C1 segment of cervical spinal cord (tissue), 14 donors: ENCODE measurements around the gene BANF2.
"Not testable (repeated sequence)": the region's sequence is repeated elsewhere in the genome, so short reads cannot be mapped to it uniquely, and the experiment has no call there.

Experiments used
- DNase-seq, 14 donors: peaks; one replicate each; lab custom pipeline; 2025; lab: John Stamatoyannopoulos, UW

Gene BANF2

GRCh38 chr20:17682889-17683198, 16.9 kb upstream of the BANF2 start:
- no peak for DNase-seq

- no peak for DNase-seq
These were observed 16.3 kb upstream of the BANF2 start for GRCh38 chr20:17683218-17684076.

- DNase-seq = no peak
These were observed 15.5 kb upstream of the BANF2 start for GRCh38 chr20:17684077-17684888.

GRCh38 chr20:17685168-17685567, 14.6 kb upstream of the BANF2 start:
- DNase-seq = no peak

GRCh38 chr20:17687800-17688199, 12.0 kb upstream of the BANF2 start:
- no peak for DNase-seq

GRCh38 chr20:17688965-17689364, 10.8 kb upstream of the BANF2 start:
- no peak for DNase-seq

- no peak for DNase-seq
These were observed 9.6 kb upstream of the BANF2 start for GRCh38 chr20:17690144-17690543.

- DNase-seq = no peak
These were observed 8.0 kb upstream of the BANF2 start for GRCh38 chr20:17691758-17692157.

- no peak for DNase-seq
These were observed 6.2 kb upstream of the BANF2 start for GRCh38 chr20:17693444-17694001.

- no peak for DNase-seq
These were observed 5.0 kb upstream of the BANF2 start for GRCh38 chr20:17694767-17695166.

- no peak for DNase-seq
These were observed 3.5 kb upstream of the BANF2 start for GRCh38 chr20:17696287-17696686.

- DNase-seq = no peak
These were observed 2.6 kb upstream of the BANF2 start for GRCh38 chr20:17697171-17697570.

- DNase-seq = no peak
These were observed 1.4 kb upstream of the BANF2 start for GRCh38 chr20:17698384-17698783.

GRCh38 chr20:17700637-17701036, 871 bp downstream of the BANF2 start:
- DNase-seq = no peak

- no peak for DNase-seq
These were observed 2.1 kb downstream of the BANF2 start for GRCh38 chr20:17701826-17702225.

- DNase-seq = no peak
These were observed 5.0 kb downstream of the BANF2 start for GRCh38 chr20:17704589-17705317.

- no peak for DNase-seq
These were observed 6.2 kb downstream of the BANF2 start for GRCh38 chr20:17705916-17706315.

- DNase-seq = no peak
These were observed 6.9 kb downstream of the BANF2 start for GRCh38 chr20:17706632-17707031.

GRCh38 chr20:17707951-17708350, 8.2 kb downstream of the BANF2 start:
- DNase-seq = not testable (repeated sequence)

GRCh38 chr20:17708675-17709360, 9.1 kb downstream of the BANF2 start:
- DNase-seq = no peak
